ENCODE results near the gene L3MBTL2.

Gene L3MBTL2

GRCh38 chr22:41260871-41261270 is 55.8 kb downstream of the L3MBTL2 start (continued):
- TF ChIP-seq PRDM4 (tag by site-specific recombination; IDR thresholded peaks at IDR 0.05) (no peak), ZNF580 (tag by site-specific recombination; IDR thresholded peaks at IDR 0.05) (no peak), ZBTB7A (tag by site-specific recombination; IDR thresholded peaks at IDR 0.05; ENCODE audit: low read depth) (no peak), ZNF112 (tag by site-specific recombination; IDR thresholded peaks at IDR 0.05) (no peak), ZNF544 (tag by site-specific recombination; IDR thresholded peaks at IDR 0.05) (no peak)

- CTCF ChIA-PET = interaction anchor here (1.0 kb wide), 1 partner anchor 340 kb away, joined by 3 read pairs; no protein-coding TSS in a partner anchor
- peaks cover 59 to 98% of the 10 kb centered on the region in 2 experiments for H3K36me3 ChIP-seq (ENCODE audit: control insufficient read depth in 2 of 2, insufficient read depth in 1 of 2, low read length in 2 of 2)
- POLR2A ChIA-PET = interaction anchor here (0.6 kb wide), 1 partner anchor 310 kb away, joined by 3 read pairs; the partner anchor contains the start of gene RBX1
- TF ChIP-seq ZNF830 (tag by site-specific recombination; IDR thresholded peaks at IDR 0.05; ENCODE audit: low read depth) = no peak
- no peak for TF ChIP-seq ZBTB49 (tag by site-specific recombination; IDR thresholded peaks at IDR 0.05; ENCODE audit: low read depth)
- no peak for TF ChIP-seq ZSCAN4 (tag by site-specific recombination; IDR thresholded peaks at IDR 0.05)
- H3K27ac ChIP-seq (ENCODE audit: extremely low read depth, low read depth, low read length) = peak overlapping the region; percentile 37; the same call in 1 of the 2 replicates
- H3K4me1 ChIP-seq (ENCODE audit: control insufficient read depth, insufficient read depth, low read length) = peaks cover 6% of the 10 kb centered on the region; the same call in 1 of the 2 replicates
- H3K9me3 ChIP-seq (ENCODE audit: control insufficient read depth, insufficient read depth, low read depth, low read length) = no peaks in the 10 kb centered on the region
- H3K4me3 ChIP-seq (ENCODE audit: low read depth, low read length) = no peak overlapping the region
Observed at GRCh38 chr22:41261541-41262249, 56.6 kb downstream of the L3MBTL2 start.

GRCh38 chr22:41262250-41262765 is 57.2 kb downstream of the L3MBTL2 start:
- peaks cover 59 to 96% of the 10 kb centered on the region in 2 experiments for H3K36me3 ChIP-seq (ENCODE audit: control insufficient read depth in 2 of 2, insufficient read depth in 1 of 2, low read length in 2 of 2)
- no peaks in the 10 kb centered on the region for H3K9me3 ChIP-seq (ENCODE audit: control insufficient read depth, insufficient read depth, low read depth, low read length)
- H3K4me1 ChIP-seq (ENCODE audit: control insufficient read depth, insufficient read depth, low read length) = peaks cover 1% of the 10 kb centered on the region; the same call in 1 of the 2 replicates
- no peak overlapping the region for H3K4me3 ChIP-seq (ENCODE audit: low read depth, low read length)
- ChIA-PET CTCF (interaction anchor here (1.0 kb wide), 1 partner anchor 341 kb away, joined by 3 read pairs; no protein-coding TSS in a partner anchor), POLR2A (interaction anchor here (1.0 to 1.6 kb wide), 3 partner anchors 24 to 311 kb away, joined by 3 to 5 read pairs (median 4); partner anchors contain the start of genes RBX1 and ZC3H7B)
- H3K27ac ChIP-seq (ENCODE audit: extremely low read depth, low read depth, low read length) = no peak overlapping the region
- peak; percentile 98 for TF ChIP-seq ZSCAN16 (tag by site-specific recombination; IDR thresholded peaks at IDR 0.05)
- TF ChIP-seq ZNF239 (tag by site-specific recombination; IDR thresholded peaks at IDR 0.05) = no peak

GRCh38 chr22:41263704-41264103 is 58.6 kb downstream of the L3MBTL2 start:
- no peak overlapping the region for H3K27ac ChIP-seq (ENCODE audit: extremely low read depth, low read depth, low read length)
- ChIA-PET CTCF (interaction anchor here (1.1 kb wide), 1 partner anchor 38 kb away, joined by 3 read pairs; the partner anchor contains the start of gene ZC3H7B), POLR2A (interaction anchor here (1.2 to 1.6 kb wide), 3 partner anchors 10 to 312 kb away, joined by 4 to 5 read pairs (median 5); partner anchors contain the start of gene RBX1)
- no peaks in the 10 kb centered on the region for H3K9me3 ChIP-seq (ENCODE audit: control insufficient read depth, insufficient read depth, low read depth, low read length)
- H3K4me1 ChIP-seq (ENCODE audit: control insufficient read depth, insufficient read depth, low read length) = no peaks in the 10 kb centered on the region
- no peak overlapping the region for H3K4me3 ChIP-seq (ENCODE audit: low read depth, low read length)
- H3K36me3 ChIP-seq (ENCODE audit: control insufficient read depth in 2 of 2, insufficient read depth in 1 of 2, low read length in 2 of 2) = peaks cover 60 to 96% of the 10 kb centered on the region in 2 experiments
- TF ChIP-seq ZNF335 (tag by site-specific recombination; conservative IDR thresholded peaks at IDR 0.05) = no peak
- no peak for TF ChIP-seq ZNF48 (tag by site-specific recombination; IDR thresholded peaks at IDR 0.05)
- TF ChIP-seq ZNF768 (tag by site-specific recombination; IDR thresholded peaks at IDR 0.05) = no peak
- no peak for TF ChIP-seq MEIS1 (CRISPR knock-in tag; IDR thresholded peaks at IDR 0.05; ENCODE audit: borderline replicate concordance)
- TF ChIP-seq ZBTB21 (tag by site-specific recombination; IDR thresholded peaks at IDR 0.05) = no peak
- TF ChIP-seq ZNF10 (tag by site-specific recombination; IDR thresholded peaks at IDR 0.05) = no peak
- no peak for TF ChIP-seq ZNF112 (tag by site-specific recombination; IDR thresholded peaks at IDR 0.05)
- TF ChIP-seq ZNF302 (tag by site-specific recombination; IDR thresholded peaks at IDR 0.05; ENCODE audit: low read depth) = no peak
- TF ChIP-seq ZNF549 (tag by site-specific recombination; IDR thresholded peaks at IDR 0.05) = no peak
- TF ChIP-seq ZNF645 (tag by site-specific recombination; IDR thresholded peaks at IDR 0.05) = no peak
